NCI-H187 (cell line): ENCODE results near the gene AADAC.
"Not testable (repeated sequence)": the region's sequence is repeated elsewhere in the genome, so short reads cannot be mapped to it uniquely, and the experiment has no call there.

Source experiments
- DNase-seq, 2 experiments: peaks; one replicate each; lab custom pipeline; 2025; lab: John Stamatoyannopoulos, UW

Gene AADAC

DNA sequence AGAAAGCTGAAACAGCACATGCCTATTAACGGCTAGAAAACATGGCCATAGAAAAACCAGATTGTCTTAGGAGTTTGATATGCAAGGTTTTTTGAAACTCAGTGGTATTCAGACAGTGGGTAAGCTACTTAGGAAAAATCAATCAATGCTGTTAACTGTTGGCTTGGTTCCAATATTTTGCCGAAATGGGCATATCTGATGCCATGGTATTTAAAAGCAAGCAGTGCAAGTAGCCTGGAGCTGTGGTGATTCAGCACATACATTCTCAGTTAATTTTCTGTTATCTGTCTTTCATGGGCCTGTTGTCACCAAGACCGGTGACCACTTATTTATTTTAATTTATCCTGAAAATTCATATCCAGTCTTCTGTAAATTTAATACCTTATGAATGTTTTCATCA lies 42.2 kb downstream of the AADAC start:
- no peak for DNase-seq

DNA sequence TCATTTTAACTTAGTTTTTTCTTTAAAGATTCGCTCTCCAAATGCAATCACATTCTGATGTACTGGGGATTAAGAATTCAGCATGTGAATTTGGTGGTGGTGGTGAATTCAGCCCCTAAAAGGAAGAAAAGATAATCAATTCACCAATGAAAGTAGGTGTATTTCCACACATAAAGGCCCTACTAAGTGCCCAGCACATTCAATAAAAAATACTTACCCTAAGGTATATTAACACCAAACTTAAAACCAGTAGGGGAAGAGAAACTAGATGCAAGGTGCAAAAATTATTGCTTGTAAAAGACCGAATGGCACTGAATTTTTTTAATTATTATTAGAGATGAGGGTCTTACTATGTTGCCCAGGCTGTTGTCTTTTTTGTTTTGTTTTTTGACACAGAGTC lies 42.7 kb downstream of the AADAC start:
- DNase-seq, result no peak

DNA sequence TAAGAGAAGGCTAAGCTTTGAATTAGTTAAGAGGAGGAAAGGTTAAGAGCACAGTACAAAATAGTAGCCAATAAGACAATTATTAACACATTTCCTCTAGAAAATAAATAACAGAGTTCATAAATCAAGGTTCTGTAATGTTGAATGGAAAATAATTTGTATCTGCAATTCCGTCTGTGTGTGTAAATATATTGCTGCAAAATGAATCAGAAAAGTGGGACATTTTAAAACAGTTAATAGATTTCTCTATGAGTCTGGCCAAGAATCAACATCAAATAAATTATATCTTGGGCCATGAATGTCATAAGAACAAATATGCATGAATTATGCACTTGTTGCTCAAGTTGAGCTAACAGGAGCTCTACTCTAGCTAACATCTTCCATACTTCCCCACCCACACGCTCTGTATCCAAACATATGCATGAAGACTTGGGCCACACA lies 45.3 kb downstream of the AADAC start:
- DNase-seq, result no peak

GRCh38 chr3:151859905-151860304 lies 46.0 kb downstream of the AADAC start:
- DNase-seq, result no peak

DNA sequence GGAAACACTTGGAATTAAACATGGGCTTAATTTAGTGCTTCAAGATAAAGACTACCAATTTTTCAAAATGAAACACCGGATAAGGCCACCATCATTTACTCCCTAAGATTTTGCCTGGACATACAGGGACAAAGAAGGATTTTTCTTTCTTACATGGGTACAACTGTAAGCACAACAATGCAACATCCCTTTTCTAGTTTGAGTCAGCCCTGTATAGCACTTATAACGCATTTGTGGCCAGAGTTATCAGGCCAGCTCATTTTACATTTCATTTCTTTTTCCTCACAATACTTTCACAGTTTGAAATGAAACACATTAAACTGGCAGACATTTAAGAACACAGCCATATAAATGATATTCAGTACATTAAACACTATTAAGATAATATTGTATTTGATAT lies 49.7 kb downstream of the AADAC start:
- no peak for DNase-seq

DNA sequence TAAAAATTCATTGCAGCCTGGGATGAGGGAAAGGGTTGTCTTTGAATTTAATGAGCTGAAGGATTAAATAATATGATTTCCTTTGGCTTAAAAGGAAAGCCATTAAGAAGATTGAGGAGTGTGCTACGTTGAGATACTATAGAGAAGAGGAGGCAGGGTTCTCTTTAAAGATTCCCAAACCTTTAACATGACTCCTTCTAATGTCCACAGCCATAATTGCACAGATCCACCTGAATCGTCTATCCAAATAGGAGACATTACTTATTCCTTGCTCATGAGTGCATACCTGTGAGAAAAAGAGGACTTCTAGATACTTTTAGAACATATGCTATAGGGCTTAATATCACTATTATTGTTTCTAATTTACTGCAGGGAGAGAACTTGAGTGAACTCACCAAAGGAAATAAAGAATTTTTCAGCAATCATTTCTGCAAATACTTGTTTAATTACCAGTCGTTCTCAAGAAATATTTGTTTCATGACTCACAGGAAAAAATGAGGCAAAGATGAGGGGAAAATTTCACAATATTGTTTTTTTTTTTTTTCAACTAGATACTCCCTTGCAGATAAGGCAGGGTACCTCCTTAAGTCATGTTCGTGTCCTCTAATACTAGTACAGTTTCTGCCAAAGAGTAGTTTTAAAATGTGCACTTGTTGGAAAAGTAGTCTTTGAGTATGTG lies 50.6 kb downstream of the AADAC start:
- DNase-seq, result no peak

GRCh38 chr3:151866711-151867410 lies 52.9 kb downstream of the AADAC start:
- DNase-seq, result no peak

DNA sequence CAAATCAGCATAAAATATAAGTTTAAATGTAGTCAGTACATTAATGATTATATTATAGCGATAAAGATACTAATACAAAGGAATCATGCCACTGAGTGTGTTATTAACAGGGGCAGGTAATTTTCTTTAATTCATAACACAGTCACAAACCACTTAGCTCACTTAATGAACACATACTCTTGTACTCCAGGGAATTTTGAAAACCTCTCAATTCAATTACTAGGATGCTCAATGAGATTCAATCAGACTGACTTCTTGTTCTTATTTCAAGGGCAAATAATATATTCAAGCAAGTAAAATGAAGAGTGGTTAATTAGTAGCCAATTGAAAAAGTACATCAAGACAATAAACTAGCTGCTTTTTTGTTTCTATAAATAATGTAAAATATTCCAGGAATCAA lies 53.8 kb downstream of the AADAC start:
- no peak for DNase-seq

- DNase-seq, result no peak
Measured at GRCh38 chr3:151869181-151869580, 55.3 kb downstream of the AADAC start.

- DNase-seq, result no peak
Measured at GRCh38 chr3:151871639-151872468, 57.9 kb downstream of the AADAC start.

GRCh38 chr3:151873398-151873797 lies 59.5 kb downstream of the AADAC start, which contains the start of gene SUCNR1:
Gene SUCNR1, plus strand, starts transcription at chr3:151873643. Its CDS starts 6,250 bp downstream, at chr3:151879893.
- no peak for DNase-seq

- not testable (repeated sequence) for DNase-seq
Measured at GRCh38 chr3:151874079-151874478, 60.2 kb downstream of the AADAC start.

GRCh38 chr3:151875759-151876158 lies 61.8 kb downstream of the AADAC start:
- no peak for DNase-seq

DNA sequence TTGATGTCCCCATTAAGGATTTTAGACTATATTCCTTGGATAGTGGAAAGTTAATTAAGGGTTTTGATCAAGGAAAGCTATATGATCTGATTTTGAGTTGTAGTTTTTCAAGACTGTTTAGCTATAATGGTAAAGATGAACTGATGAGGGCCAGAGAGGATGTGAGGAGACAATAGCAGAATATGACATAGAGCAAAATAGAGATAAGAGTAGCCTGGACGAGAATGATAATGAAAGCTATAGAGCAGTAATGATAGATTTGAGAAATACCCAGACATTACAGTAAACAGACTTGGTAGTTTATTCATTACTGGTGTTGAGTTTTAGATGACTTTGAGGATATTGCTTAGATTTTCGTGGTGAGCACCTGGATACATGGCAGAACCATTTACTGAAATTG lies 63.4 kb downstream of the AADAC start:
- DNase-seq, result no peak
